Measurements from ENCODE around the gene CPNE5. TPM values are rescaled to one million over a fixed set of nuclear protein-coding genes. Genes with fewer than 3 reads are reported as not detected.

CPNE5 gene
- total RNA-seq, 4 donors from 2014 or later: 0.39 to 3.0 (median 1.4) TPM

DNA sequence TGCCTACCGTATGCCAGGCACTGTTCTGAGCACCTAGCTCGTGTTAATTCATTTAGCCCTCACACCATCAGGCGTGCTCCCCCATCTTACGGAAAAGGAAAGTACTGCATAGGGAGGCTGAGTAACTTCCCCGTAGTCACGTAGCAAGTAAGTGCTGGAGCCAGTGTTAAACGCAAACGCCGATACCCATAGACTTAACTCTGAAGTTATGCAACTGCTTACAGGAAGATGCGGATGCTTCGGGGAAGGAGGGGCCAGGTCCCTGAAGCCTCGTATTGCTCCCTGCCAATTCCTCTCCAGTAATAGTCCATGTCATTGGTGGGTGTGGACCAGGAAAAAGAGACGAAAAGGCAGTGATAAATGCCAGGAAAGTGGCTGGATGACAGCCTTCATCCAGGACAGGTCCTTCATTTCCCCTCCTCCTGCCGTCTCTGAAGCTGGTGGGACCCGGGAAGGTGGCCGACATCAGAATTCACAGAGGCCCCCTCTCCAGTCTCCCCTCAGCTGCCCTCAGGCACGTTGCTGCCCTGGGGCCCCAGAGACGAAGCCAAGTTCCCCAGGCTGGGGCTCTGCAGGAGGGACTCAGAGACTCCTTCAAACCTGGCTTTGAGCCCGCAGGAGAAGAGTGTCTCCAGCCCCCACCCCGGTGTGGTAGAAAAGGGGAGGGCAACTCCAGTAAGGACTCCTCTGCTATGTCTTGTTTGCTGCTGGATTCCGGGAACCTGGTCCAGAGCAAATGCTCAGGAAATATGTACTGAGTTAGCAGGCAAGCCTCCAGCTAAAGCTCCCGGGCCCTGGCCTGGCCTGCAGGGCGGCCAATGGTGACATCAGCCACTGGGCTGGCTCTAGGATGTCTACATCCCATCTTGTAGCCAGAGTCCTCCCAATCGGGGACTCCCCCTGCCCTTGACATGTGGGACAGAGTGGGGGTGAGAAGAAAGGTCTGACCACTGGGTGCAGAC lies 103.9 kb downstream of the CPNE5 start:
- Histone ChIP-seq H3K27me3 (no peaks in the 10 kb centered on the region), H3K27ac (peak overlapping the region; percentile 54 to 85 (median 68)), H3K9me3 (no peaks in the 10 kb centered on the region), H3K4me1 (peaks cover 0 to 20% (median 10%) of the 10 kb centered on the region in 4 donors), H3K4me3 (peak overlapping the region in 2 of 4 donors; percentile 10 to 29), H3K36me3 (no peaks in the 10 kb centered on the region)
- WGBS, 2 donors: 15 to 16% methylated on average over 19 to 24 of the region's 24 CpGs
- TF ChIP-seq POLR2A (IDR thresholded peaks at IDR 0.05) (peak in 1 of 2 donors; percentile 21), EP300 (IDR thresholded peaks at IDR 0.05) (peak; percentile 35 to 80)
- TF ChIP-seq, protein P1, sequence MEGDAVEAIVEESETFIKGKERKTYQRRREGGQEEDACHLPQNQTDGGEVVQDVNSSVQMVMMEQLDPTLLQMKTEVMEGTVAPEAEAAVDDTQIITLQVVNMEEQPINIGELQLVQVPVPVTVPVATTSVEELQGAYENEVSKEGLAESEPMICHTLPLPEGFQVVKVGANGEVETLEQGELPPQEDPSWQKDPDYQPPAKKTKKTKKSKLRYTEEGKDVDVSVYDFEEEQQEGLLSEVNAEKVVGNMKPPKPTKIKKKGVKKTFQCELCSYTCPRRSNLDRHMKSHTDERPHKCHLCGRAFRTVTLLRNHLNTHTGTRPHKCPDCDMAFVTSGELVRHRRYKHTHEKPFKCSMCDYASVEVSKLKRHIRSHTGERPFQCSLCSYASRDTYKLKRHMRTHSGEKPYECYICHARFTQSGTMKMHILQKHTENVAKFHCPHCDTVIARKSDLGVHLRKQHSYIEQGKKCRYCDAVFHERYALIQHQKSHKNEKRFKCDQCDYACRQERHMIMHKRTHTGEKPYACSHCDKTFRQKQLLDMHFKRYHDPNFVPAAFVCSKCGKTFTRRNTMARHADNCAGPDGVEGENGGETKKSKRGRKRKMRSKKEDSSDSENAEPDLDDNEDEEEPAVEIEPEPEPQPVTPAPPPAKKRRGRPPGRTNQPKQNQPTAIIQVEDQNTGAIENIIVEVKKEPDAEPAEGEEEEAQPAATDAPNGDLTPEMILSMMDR (IDR thresholded peaks at IDR 0.05): peak in 1 of 5 experiments; percentile 18
- peak; percentile 73 to 86 for DNase-seq (ENCODE audit: low spot score in 2 of 2)

DNA sequence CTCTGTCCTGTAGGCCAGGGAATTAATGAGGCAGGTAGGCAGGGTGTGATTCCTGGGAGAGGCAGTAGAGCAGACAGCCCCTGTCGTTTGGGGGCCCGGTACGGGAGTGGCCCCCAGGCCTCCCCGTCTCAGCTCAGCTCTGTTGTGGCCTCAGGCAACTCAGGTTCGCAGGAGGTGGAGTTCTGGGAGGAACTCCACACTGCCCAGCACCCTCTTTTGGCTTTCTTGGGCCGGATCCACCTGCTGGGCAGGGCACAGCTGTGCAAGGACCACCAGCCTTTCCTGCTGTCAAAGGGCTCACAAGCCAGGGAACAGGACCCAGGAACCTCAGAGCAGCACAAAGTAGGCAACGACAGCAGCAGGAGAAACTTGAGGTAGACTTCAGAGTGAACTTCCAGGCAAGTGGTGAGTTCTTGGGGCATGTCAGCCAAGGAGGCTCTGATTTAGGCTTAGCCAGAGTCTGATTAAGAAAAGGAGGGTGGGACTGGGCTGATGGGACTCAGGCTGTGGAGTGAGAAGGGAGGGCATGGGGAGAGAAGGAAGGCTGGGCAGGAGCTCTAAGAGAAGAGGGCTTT lies 104.7 kb downstream of the CPNE5 start:
- 73 to 80% methylated on average over 1 to 7 of the region's 7 CpGs for WGBS, 2 donors
- H3K9me3 ChIP-seq: no peaks in the 10 kb centered on the region
- peaks cover 0 to 22% (median 10%) of the 10 kb centered on the region in 4 donors for H3K4me1 ChIP-seq
- no peaks in the 10 kb centered on the region for H3K36me3 ChIP-seq
- TF ChIP-seq POLR2A (IDR thresholded peaks at IDR 0.05) (no peak), EP300 (IDR thresholded peaks at IDR 0.05) (no peak)
- TF ChIP-seq, protein P1 (IDR thresholded peaks at IDR 0.05): no peak
- peak overlapping the region in 1 of 4 donors; percentile 29 for H3K4me3 ChIP-seq
- peak overlapping the region in 3 of 4 donors; percentile 21 to 85 (median 76) for H3K27ac ChIP-seq
- no peaks in the 10 kb centered on the region for H3K27me3 ChIP-seq
- no peak for DNase-seq (ENCODE audit: low spot score in 2 of 2)

DNA sequence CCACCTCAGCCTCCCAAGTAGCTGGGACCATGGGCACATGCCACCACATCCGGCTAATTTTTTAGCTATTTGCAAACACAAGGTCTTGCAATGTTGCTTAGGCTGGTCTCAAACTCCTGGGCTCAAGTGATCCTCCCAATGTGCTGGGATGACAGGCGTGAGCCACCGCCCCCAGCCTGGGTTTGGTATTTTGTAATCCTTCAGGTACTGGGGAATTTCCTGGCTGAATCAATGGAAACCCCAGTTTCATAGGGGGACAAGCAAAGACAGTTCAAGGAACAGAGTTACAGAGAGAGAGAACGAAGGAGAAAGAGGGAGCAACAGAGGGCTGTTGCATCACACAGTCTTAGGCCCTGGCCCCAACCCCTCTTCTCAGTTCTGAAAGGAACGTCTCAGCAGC lies 105.9 kb downstream of the CPNE5 start:
- WGBS, 2 donors: 88 to 95% methylated on average over 5 of the region's 5 CpGs
- Histone ChIP-seq H3K4me1 (peaks cover 0 to 32% (median 10%) of the 10 kb centered on the region in 4 donors), H3K4me3 (no peak overlapping the region), H3K27me3 (no peaks in the 10 kb centered on the region), H3K36me3 (no peaks in the 10 kb centered on the region), H3K27ac (no peak overlapping the region), H3K9me3 (no peaks in the 10 kb centered on the region)
- no peak for DNase-seq (ENCODE audit: low spot score in 2 of 2)
- TF ChIP-seq POLR2A (IDR thresholded peaks at IDR 0.05) (no peak), EP300 (IDR thresholded peaks at IDR 0.05) (no peak)
- TF ChIP-seq, protein P1 (IDR thresholded peaks at IDR 0.05): no peak

DNA sequence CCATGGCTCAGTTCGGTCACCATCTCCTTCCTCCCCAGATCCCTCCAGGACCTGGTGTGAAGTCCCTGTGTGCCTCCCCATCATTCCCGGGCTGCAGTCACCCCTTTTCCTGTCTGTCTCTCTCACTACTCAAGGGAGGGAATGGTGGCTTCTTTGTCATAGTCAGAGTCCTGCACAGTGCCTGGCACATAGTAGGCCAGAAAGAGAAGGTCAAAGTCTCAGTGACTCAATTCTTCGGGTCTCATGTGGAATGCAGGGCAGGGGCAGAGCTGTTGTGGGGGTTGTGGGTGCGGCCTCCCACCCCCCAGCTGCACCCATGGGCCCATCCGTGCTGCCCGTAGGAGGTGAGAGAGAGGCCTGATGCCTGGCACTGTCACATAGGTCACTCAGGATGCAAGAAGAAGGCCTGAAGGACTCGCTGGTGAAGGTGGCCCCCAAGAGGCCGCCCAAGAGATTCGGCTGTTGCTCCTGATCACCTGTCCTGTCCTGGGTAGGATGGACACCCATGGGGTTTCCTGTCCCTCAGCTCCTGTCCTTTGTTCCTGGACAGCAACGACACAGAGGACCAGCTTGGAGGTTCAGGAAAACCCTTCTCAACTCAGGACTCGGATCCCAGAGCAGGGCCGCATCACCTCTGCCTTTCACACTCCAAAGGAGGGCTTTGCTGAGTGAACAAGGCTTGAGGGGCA lies 107.5 kb downstream of the CPNE5 start:
- Histone ChIP-seq H3K36me3 (no peaks in the 10 kb centered on the region), H3K9me3 (no peaks in the 10 kb centered on the region), H3K4me3 (no peak overlapping the region), H3K4me1 (peaks cover 0 to 32% (median 10%) of the 10 kb centered on the region in 4 donors), H3K27me3 (no peaks in the 10 kb centered on the region), H3K27ac (no peak overlapping the region)
- DNase-seq (ENCODE audit: low spot score in 2 of 2): no peak
- TF ChIP-seq EP300 (IDR thresholded peaks at IDR 0.05): no peak
- no peak for TF ChIP-seq POLR2A (IDR thresholded peaks at IDR 0.05)
- TF ChIP-seq, protein P1 (IDR thresholded peaks at IDR 0.05): no peak
- WGBS, 2 donors: 86 to 87% methylated on average over 12 of the region's 12 CpGs
